ENCODE measurements around the gene GMDS. TPM values are rescaled to one million over a fixed set of nuclear protein-coding genes. Genes with fewer than 3 reads are reported as not detected.

GMDS gene
- total RNA-seq, 1 experiment from 2014 or later: 31.1 TPM

- H3K27me3 ChIP-seq (replicated peaks; ENCODE audit: control insufficient read depth, insufficient read depth, low read length): no peaks in the 10 kb centered on the region
- intact Hi-C loops (cut with micrococcal nuclease; ENCODE audit: unreplicated experiment): no loop called here
- Mint-ChIP-seq H3K4me1 (ENCODE audit: low read depth, unreplicated experiment) (peaks cover 8% of the 10 kb centered on the region), H3K4me3 (ENCODE audit: unreplicated experiment) (no peak overlapping the region), H3K9me3 (ENCODE audit: unreplicated experiment) (no peaks in the 10 kb centered on the region), H3K36me3 (ENCODE audit: insufficient read depth, unreplicated experiment) (no peaks in the 10 kb centered on the region), H3K27me3 (ENCODE audit: insufficient read depth, unreplicated experiment) (no peaks in the 10 kb centered on the region), H3K27ac (ENCODE audit: unreplicated experiment) (no peak overlapping the region)
- TF ChIP-seq CTCF (IDR thresholded peaks at IDR 0.05; ENCODE audit: insufficient read depth in 1 of 2, low read depth in 1 of 2, low read length in 1 of 2, severe bottlenecking in 1 of 2, unreplicated experiment in 1 of 2): no peak
- no peak overlapping the region for H3K4me3 ChIP-seq (ENCODE audit: low read depth, low read length)
- no peak for DNase-seq
- CTCF ChIA-PET: no interaction called here
- no TSS peak for BruUV-seq (replicated peaks)
- no peaks in the 10 kb centered on the region for H3K36me3 ChIP-seq (ENCODE audit: control insufficient read depth, insufficient read depth, low read length)
- H3K4me1 ChIP-seq: no peaks in the 10 kb centered on the region
- 0 out of 2 replicates have a peak, but pooled peaks cover 2% of the 10 kb centered on the region for H3K9me3 ChIP-seq
- POLR2A ChIA-PET: no interaction called here
These were observed 128.0 kb downstream of the GMDS start for GRCh38 chr6:2117447-2117846.

GRCh38 chr6:2116496-2116895 is 128.9 kb downstream of the GMDS start:
- no peak overlapping the region for H3K4me3 Mint-ChIP-seq (ENCODE audit: unreplicated experiment)
- ChIA-PET CTCF (no interaction called here), POLR2A (no interaction called here)
- Histone ChIP-seq H3K27me3 (replicated peaks; ENCODE audit: control insufficient read depth, insufficient read depth, low read length) (no peaks in the 10 kb centered on the region), H3K4me3 (ENCODE audit: low read depth, low read length) (no peak overlapping the region), H3K9me3 (0 out of 2 replicates have a peak, but pooled peaks cover 2% of the 10 kb centered on the region), H3K36me3 (ENCODE audit: control insufficient read depth, insufficient read depth, low read length) (no peaks in the 10 kb centered on the region), H3K4me1 (no peaks in the 10 kb centered on the region)
- peaks cover 8% of the 10 kb centered on the region for H3K4me1 Mint-ChIP-seq (ENCODE audit: low read depth, unreplicated experiment)
- no peaks in the 10 kb centered on the region for H3K36me3 Mint-ChIP-seq (ENCODE audit: insufficient read depth, unreplicated experiment)
- H3K27ac Mint-ChIP-seq (ENCODE audit: unreplicated experiment): no peak overlapping the region
- BruUV-seq (replicated peaks): no TSS peak
- H3K27me3 Mint-ChIP-seq (ENCODE audit: insufficient read depth, unreplicated experiment): no peaks in the 10 kb centered on the region
- no peaks in the 10 kb centered on the region for H3K9me3 Mint-ChIP-seq (ENCODE audit: unreplicated experiment)
- intact Hi-C loops (cut with micrococcal nuclease; ENCODE audit: unreplicated experiment): no loop called here
- TF ChIP-seq CTCF (IDR thresholded peaks at IDR 0.05; ENCODE audit: insufficient read depth in 1 of 2, low read depth in 1 of 2, low read length in 1 of 2, severe bottlenecking in 1 of 2, unreplicated experiment in 1 of 2): no peak
- no peak for DNase-seq

DNA sequence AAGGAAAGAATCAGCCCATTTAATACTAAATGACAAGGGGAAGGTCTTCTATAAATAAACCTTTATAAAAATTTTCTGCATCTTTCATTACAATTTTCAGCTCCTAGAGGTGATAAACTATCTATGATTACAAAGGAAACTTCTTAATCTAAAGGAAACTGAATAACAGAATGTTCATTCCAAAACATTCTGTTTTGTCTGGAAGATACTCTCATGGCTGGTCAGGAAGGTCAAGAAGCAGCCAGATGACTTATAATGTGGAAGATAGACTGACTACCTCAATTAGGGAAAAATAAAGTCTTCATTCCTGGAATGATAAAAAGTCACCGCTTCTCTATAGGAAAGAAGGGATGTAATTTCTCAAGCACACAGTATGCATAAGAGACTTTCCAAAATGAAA is 131.3 kb downstream of the GMDS start:
- no peaks in the 10 kb centered on the region for H3K4me1 ChIP-seq
- Mint-ChIP-seq H3K9me3 (ENCODE audit: unreplicated experiment) (no peaks in the 10 kb centered on the region), H3K4me1 (ENCODE audit: low read depth, unreplicated experiment) (peaks cover 8% of the 10 kb centered on the region), H3K27ac (ENCODE audit: unreplicated experiment) (no peak overlapping the region), H3K4me3 (ENCODE audit: unreplicated experiment) (no peak overlapping the region), H3K36me3 (ENCODE audit: insufficient read depth, unreplicated experiment) (no peaks in the 10 kb centered on the region), H3K27me3 (ENCODE audit: insufficient read depth, unreplicated experiment) (no peaks in the 10 kb centered on the region)
- BruUV-seq (replicated peaks): no TSS peak
- POLR2A ChIA-PET: no interaction called here
- TF ChIP-seq CTCF (IDR thresholded peaks at IDR 0.05; ENCODE audit: insufficient read depth in 1 of 2, low read depth in 1 of 2, low read length in 1 of 2, severe bottlenecking in 1 of 2, unreplicated experiment in 1 of 2): no peak
- H3K27me3 ChIP-seq (replicated peaks; ENCODE audit: control insufficient read depth, insufficient read depth, low read length): no peaks in the 10 kb centered on the region
- 0 out of 2 replicates have a peak, but pooled peaks cover 2% of the 10 kb centered on the region for H3K9me3 ChIP-seq
- H3K4me3 ChIP-seq (ENCODE audit: low read depth, low read length): no peak overlapping the region
- CTCF ChIA-PET: no interaction called here
- DNase-seq: no peak
- H3K36me3 ChIP-seq (ENCODE audit: control insufficient read depth, insufficient read depth, low read length): no peaks in the 10 kb centered on the region
- intact Hi-C loops (cut with micrococcal nuclease; ENCODE audit: unreplicated experiment): no loop called here

All from Caco-2 (cell line).